HG03442 (cell line): ENCODE measurements around the gene MNAT1.

ENCODE experiments used
- ATAC-seq: cut with Tn5 transposase; IDR thresholded peaks from one replicate; pipeline ENCODE4 v1.9.1; 2021; ENCODE audit warnings: mild to moderate bottlenecking, moderate library complexity; ENCODE audit not compliant: unreplicated experiment

The MNAT1 gene

DNA sequence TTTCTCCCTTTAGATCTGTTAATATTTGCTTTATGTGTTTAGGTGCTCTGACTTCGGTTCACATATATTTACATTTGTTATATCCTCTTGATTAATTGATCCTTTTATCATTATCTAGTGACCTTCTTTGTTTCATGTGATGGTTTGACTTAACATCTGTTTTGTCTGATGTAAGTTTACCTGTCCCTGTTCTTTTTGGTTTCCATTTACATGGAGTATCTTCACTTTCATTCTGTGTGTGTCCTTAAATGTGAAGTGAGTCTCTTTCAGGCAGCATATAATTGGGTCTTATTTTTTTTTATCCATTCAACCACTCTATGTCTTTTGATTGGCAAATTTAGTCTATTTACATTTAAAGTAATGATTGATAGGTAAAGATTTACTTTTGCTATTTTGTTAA is 222.1 kb downstream of the MNAT1 start:
- no peak for ATAC-seq

DNA sequence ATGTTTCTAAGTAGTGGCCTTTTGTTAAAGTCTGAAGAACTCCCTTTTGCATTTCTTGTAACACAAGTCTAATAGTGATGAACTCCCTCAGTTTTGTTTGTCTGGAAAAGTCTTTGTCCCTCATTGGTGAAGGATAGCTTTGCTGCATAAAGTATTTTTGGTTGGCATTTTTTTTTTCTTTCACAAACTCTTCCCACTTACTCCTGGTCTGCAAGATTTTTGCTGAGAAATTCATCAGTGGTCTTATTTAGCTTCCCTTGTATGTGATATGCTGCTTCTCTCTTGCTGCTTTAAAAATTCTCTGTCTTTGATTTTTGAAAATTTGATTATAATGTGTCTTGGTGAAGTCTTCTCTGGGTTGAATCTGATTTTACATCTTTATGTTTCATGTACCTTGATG is 223.6 kb downstream of the MNAT1 start:
- no peak for ATAC-seq

DNA sequence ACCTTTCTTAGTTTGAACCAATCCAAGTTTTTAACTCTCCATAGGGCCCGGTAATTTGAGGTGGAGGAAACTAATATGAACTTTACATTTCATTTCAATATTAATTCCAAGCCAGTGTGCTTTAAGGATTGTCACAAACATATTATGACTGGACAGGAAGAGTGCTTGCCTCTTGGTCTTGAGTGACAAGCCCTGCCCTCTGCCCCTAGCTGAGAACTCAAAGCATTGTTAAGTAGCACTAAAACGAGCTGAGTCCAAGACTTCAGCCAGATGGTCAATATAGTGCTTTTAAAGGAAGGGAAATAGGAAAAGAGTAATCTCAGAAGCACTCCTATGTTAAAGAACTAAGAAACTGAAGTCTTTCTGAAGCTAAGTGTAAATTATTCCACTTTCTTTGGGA is 229.2 kb downstream of the MNAT1 start:
- ATAC-seq, result no peak

DNA sequence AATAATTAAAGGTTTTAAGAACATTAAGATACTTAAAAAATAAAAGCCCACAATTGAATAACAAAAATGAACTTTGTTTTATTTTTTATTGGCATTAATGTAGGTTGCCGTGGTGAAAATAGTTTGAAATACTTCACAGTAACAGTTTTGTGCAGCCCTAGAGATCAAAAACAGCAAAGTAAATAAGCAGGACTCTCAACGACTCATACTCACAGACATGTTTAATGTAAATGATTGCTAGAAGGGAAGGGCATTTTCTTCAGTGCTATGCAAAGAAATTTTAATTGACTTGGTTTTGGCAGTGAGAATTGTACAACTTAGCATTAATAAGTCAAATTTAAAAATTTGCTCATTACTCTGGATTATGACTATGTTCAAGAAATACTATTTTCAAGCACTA is 230.3 kb downstream of the MNAT1 start:
- ATAC-seq, result no peak

DNA sequence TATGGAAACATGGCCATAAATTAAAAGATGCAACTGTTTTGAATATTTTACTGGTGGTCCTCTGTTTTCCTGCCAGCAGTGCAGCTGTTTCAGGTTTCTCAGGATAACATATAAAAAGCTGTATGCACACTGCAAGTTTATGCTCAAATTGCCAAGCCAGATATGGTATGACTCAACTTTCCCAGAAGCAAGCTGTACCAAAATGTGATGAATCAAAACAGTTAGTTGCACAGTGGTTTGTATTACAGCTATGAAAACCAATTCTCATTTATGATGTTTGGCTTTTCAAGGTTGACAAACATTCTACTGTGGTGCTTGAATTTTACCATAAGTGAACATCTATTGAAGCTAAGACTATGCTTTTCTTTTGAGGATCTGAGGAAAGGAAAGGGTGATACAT is 230.8 kb downstream of the MNAT1 start:
- no peak for ATAC-seq

DNA sequence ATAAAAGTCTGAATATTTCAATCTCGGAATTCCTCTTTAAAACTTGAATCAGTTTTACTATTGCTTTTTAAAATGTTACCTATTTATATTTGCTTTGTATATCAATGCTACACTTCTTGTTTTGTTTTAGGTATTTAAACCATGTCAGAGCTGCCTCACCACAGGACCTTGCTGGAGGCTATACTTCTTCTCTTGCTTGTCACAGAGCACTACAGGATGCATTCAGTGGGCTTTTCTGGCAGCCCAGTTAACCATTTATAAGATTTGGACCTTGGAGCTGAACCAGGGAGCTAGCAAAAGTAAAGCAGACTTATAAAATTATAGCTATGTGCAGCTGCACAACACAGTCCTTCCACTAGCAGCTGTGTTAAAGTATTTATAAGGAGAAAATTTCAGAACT is 233.5 kb downstream of the MNAT1 start:
- ATAC-seq, result no peak

DNA sequence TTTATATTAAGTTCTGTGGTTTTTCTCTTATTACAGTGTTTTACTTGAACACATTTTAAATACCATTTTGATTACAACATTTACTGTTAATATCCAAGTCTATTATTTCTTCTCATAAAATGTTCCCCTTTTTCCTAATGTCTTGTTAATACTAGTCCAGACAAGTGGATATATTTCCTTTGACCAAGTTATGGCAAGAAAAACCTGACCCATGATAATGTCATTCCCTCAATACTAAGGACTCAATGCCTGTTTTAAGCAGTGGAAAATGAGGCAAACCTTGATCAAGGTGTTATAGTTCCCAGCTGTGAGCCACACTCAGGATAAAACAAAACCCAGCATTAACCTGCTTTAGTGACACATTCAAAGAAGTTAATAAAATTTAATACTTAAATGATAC is 234.1 kb downstream of the MNAT1 start:
- ATAC-seq, result no peak

DNA sequence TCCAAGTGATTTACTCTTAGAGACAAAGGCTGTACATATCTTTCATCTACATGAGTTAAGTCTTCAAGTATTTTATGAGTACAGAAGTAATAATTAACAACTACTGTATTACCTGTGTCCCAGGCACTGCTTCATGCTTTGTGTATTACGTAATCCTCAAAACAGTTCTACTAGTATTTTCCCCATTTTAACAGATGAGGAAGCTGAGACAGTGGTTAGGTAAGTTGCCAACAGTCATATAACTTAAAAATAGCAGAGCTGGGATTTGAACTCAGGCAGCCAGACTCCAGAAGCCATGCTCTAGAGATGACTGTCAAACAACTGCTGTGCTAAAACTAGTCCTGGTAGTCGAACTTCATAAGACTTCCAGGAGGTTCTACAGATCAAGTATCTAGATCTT is 235.6 kb downstream of the MNAT1 start:
- ATAC-seq, result no peak

DNA sequence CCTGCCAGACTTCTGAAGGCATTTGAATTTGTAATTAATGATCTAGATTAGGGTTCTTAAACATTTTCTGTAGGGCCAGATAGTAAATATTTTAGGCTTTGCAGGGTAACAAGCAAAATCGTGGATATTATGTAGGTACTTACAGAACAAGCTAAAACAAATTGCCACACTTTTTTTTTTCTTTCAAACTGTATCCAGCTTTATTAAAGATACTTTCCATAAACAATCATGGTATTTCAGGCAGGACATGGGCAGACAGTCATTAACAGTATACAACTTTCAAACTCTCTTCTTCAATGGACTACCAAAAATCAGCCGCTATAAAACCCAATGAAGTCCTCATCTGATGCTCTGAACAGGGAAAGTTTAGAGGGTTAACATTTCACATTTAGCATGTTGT is 236.7 kb downstream of the MNAT1 start:
- no peak for ATAC-seq

DNA sequence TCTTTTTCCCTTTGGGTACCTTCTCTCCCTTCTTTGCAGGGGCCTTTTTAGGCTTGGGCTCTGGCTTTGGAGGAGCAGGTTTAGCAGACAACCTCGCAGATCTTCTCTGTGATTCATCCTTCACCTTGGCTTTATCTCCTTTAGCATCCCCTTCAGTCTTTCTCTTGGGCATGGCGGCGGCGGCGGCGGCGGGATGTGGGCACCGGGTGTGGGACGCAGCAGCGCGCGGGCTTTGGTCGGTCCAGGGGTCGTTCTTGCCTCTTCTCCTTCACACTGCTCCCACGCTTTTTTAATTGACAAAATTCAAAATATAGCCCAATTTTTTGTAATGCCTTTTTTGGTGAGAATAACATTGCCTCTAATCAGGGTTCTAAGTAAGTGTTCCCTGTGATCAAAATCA is 237.7 kb downstream of the MNAT1 start:
- ATAC-seq, result no peak

DNA sequence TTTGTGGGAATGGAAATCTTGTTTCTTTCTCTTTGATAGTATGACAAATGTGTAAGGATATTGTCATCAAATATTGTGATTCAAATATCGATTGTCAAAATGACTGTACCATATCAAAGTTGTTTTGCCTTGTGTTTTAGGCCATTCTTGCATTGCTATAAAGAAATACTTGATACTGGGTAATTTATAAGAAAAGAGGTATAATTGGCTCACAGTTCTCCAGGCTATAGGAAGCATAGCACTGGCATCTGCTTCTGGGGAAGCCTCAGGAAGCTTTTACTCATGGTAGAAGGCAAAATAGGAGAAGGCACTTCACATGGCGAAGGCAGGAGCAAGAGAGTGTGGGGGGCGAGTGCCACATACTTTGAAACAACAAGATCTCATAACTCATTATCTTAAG is 238.5 kb downstream of the MNAT1 start:
- ATAC-seq, result no peak

DNA sequence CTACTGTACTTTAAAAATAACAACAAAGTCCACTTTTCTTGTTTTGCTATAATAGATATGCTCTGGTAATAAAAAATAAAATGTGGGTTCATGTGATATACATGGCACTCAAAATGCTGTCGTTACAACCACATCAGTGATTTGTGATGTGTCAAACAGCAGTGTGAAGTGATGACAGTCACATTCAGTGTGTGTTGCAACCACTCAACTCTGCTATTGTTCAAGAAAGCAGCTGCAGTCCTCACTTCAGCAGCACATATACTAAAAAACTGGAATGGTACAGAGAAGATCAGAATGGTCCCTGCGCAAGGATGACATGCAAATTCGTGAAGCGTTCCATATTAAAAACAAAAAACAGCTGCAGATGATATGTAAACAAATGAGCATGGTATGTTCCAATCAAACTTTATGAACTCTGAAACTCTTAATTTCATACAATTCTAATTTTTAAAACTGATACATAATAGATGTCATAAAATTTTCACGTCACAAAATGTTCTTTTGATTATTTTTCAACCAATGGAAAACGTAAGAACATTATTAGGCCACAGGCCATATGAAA is 239.6 kb downstream of the MNAT1 start:
- no peak for ATAC-seq

DNA sequence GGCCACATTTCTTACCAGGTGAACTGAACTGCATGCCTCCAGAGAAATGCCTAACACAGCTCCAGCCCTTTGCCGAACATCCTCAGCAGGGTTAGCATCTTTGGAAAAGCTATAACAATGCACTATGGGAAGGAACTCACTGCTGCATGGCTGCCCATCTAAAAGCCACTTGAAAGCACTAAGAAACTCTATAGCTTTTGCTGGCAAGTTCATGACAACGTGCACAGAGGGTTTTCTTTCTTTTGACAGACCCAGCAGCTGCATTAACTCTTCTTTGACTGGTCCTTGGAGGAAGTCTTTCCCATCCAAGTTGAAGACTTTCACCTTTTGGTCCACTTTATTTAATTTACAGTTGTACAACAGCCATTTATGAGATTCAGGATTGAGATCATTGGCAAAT is 241.0 kb downstream of the MNAT1 start:
- ATAC-seq, result no peak

DNA sequence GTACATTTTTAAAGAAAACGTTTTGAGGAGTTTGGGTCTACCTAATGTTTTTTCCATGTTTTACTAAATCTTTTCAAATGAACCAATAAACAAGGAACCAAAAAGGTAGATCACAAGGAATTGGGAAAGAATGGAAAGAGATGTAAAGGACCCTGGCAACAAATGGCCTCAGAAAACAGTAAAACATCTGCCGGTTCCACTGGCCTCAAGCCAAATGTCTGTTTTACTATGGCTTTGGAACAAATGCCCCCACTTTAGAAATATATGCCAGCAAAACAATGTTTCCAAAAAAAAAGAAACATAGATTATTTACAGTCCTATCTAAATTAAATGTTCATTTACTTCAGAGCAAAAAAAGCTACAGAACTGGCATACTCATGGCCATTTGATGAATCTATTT is 243.3 kb downstream of the MNAT1 start:
- ATAC-seq, result no peak

DNA sequence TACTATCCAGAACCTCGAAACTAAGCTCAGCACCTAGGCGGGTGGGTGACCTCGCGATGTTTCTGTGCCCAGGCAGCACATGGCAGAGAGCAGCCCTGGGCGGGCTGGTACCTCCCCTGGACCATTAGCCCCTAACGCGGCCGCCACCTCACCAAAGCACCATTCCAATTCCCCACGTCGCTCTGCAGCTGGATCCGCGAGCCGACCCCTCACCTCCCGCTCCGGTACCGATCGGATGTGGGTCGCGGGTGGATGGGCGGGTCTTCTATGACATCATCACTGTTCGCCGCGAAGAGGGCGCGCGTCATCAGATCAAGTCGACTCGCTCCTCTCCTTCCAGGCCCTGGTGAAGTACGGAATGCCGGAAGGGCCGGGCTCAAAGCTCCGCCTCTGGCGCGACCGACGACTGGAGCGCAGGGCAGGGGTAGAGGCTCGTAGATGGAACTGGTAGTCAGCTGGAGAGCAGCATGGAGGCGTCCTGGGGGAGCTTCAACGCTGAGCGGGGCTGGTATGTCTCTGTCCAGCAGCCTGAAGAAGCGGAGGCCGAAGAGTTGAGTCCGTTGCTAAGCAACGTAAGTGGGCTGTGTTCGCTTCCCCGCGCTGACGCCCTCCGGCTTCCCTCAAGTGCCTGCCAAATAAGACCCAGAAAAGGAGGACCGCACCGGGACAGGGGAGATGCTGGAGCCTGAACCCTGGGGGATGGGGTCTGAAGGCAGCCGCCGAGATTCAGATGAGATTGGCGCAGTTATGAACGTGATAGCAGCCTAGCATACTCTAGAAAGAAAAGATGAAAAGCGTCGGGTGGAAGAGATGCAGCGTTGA is 246.5 kb downstream of the MNAT1 start, which contains the start of the genes SLC38A6 and TRMT5:
Gene SLC38A6 (plus strand): TSS at position 435 of the 822 bp plus-strand sequence. CDS start 33 bp downstream, at position 468.
Gene TRMT5 (minus strand): TSS at position 269 of the 822 bp plus-strand sequence. CDS start 106 bp downstream, at position 163.
- ATAC-seq, result peak; percentile 82

DNA sequence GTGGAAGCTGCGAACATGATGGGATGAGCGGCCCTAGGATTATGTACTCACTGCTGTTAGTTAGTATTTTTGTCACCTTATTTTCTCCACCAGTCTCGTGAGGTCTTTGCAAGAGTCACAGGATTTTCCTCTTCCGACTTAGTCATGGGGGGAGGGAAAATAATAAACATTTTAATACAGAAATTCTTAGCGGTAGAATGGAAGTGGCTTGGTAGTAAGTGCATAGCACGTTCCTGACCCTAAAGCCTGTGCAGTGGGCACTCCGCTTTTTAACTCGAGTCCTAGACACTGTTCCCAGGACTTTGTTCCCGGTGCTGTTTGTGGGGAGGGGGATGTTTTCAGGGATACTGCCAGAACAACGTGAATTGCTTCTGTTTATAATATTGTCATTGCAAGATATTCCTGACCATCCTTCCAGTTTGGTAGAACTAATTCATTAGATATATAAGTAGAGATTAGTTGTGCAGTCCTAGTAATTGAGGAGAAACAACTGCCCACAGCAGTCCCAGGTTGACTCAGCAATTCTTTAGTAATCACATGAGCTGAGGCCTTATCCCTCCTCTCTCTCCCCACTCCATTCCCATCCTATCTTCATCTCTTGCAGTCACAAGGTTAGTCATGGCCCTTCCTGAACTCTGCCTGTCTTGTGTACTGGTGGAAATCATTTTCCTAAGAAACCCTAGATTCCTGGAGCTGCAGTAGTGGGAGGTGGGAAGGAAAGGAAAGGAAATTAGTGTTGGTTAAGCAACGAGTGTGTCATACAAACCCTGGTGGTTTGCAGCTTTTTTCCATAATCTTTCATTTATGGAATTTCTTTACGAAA is 247.3 kb downstream of the MNAT1 start:
- ATAC-seq, result no peak

DNA sequence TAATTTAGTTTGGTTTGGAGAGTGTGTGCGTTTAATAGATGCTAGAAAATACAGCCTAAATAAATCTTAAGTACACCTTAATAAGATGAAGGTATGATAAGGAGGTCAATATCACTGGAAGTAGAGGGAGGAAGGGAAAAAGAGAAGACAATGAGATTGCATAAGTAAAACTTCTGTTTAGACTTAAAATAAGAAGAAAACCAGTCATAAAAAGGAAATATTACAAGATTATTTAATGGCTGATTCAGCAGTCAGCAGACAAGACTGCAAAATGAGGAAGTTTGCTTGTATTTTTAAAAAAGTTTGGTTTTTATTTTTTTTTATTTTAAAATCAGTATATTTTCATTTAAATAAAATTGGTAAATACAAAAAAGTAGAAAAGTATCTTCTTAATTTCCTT is 249.6 kb downstream of the MNAT1 start:
- no peak for ATAC-seq

DNA sequence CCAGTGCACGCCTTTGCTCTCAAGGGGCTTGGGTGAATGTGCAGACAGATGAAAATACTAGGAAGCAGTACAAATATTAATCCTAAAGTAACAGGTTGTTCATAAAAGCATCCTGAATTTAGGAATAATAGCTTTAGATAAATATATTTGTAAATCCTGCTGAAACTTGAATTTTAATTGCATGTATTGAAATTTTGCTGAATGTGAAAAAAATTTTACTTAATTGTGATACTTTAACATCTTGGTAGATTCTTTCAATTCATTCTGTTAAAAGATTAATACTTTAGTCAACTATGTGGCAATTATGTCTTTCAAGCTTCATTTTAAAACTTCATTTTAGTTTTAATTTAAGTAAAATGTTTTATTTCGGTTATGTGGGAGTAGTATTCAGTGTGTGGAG is 251.9 kb downstream of the MNAT1 start:
- ATAC-seq, result no peak

DNA sequence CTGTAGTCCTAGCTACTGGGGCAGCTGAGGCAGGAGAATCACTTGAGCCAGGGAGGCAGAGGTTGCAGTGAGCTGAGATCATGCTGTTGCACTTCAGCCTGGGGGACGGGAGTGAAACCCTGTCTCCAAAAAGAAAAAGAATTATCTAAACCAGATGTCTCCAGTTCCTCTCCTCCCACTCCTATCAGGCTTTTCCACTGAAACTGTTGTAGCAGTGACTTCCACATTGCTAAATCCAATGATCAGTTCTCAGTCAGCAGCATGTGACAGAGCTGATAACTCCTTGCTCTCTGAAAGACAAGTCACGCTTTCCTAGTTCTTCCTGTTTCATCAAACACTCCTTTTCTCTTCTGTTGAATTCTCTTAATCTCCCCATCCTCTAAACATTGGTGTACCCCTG is 255.0 kb downstream of the MNAT1 start:
- no peak for ATAC-seq

DNA sequence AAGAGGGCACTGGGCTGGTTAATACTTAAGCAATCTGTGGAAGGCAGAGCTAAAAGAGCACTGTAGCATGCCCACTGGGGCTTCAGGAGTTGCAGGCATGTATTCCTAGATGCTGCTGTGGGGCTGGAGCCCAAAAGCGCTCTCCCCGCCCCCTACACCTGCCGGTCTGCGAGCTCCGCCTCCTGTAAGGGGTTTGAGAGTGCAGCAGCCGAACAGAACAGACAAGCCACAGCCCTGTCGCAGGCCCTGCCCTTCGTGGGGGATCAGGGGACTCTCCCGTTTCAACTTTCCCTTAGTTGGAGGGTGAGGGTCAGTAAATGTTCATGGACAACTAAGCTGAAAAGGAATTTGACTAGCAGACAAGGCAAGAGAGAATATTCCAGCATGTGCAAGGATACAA is 264.1 kb downstream of the MNAT1 start:
- ATAC-seq, result no peak

DNA sequence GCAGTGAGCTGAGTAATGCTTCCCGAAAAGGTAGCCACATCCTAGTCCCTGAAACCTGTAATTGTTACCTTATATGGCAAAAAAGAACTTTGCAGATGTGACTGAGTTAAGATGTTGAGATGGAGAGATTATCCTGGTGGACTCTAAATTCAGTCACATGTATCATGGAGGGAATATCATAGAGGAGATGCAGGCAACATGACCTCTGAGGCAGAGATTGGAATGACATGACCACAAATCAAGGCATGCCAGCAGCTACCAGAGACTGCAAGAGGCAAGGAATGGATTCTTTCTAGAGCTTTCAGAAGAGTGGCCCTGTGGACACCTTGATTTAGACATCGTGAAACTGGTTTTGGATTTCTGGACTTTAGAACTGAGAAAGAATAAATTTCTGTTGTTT is 265.0 kb downstream of the MNAT1 start:
- no peak for ATAC-seq

DNA sequence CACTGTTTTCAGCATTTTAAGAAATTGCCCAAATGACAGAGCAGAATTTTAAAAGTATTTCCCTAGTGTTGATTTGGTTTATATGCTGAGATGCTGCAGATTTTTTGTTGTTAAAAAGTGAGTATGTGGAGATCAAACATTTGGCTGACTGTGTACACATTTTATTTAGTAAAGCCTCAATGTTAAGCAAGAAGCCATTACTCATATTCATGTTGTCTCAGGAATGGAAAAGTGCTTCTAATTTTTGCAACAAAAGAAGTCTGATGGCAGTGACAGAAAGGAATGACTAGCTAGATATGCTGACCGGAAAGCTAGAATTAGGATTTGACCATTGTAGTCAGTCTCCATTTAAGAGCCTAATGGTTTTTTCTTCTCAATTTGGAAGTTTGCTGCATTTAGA is 269.0 kb downstream of the MNAT1 start:
- ATAC-seq, result no peak
